CD4-positive, CD25-positive, alpha-beta regulatory T cell (primary cell): ENCODE measurements around the gene IFT52. TPM values are rescaled to one million over a fixed set of nuclear protein-coding genes. Genes with fewer than 3 reads are reported as not detected.

Experiments used
- ATAC-seq, 2 donors: fragments of 150-1000 bp; cut with Tn5 transposase; one replicate each; pipeline ENCODE4 v1.10.0; 2021; ENCODE audit warnings: low read depth in 2 of 2, moderate number of reproducible peaks in 2 of 2, moderate library complexity in 1 of 2
- DNase-seq, 3 donors: peaks; one replicate each; pipeline versions ENCODE4 v3.0.0 to v3.0.0-alpha.2; 2012 to 2022; ENCODE audit warnings: mixed read lengths in 1 of 3
- H3K27ac ChIP-seq: one replicate; pipeline ENCODE4 v1.7.0; 2013; ENCODE audit warnings: mild to moderate bottlenecking, low read length; ENCODE audit not compliant: insufficient read depth, poor library complexity, severe bottlenecking
- H3K27me3 ChIP-seq: one replicate; pipeline ENCODE4 v1.7.0; 2013; ENCODE audit warnings: low read length; ENCODE audit not compliant: control insufficient read depth, insufficient read depth
- H3K36me3 ChIP-seq: one replicate; pipeline ENCODE4 v1.7.0; 2013; ENCODE audit warnings: mild to moderate bottlenecking, low read length, moderate library complexity; ENCODE audit not compliant: control insufficient read depth, insufficient read depth
- H3K4me1 ChIP-seq: 2 replicates; pipeline ENCODE4 v1.7.0; 2013; ENCODE audit warnings: mild to moderate bottlenecking, low read length; ENCODE audit not compliant: insufficient read depth, control insufficient read depth, poor library complexity, severe bottlenecking
- H3K4me3 ChIP-seq: one replicate; pipeline ENCODE4 v1.7.0; 2013; ENCODE audit warnings: low read depth, mild to moderate bottlenecking, low read length, moderate library complexity
- H3K9me3 ChIP-seq, 2 experiments: 1 replicate in 1 of 2; 2 replicates in 1 of 2; pipeline ENCODE4 v1.7.0; 2013; ENCODE audit warnings: low read length in 2 of 2, mild to moderate bottlenecking in 1 of 2, moderate library complexity in 1 of 2; ENCODE audit not compliant: control insufficient read depth in 2 of 2
- H3K27ac Mint-ChIP-seq, 3 donors: one replicate each; pipeline ENCODE4 v1.8.0; 2020 to 2022; ENCODE audit warnings: mild to moderate bottlenecking in 3 of 3, mixed read lengths in 3 of 3, moderate library complexity in 2 of 3
- H3K27me3 Mint-ChIP-seq: one replicate; pipeline ENCODE4 v1.8.0; 2022; ENCODE audit warnings: mild to moderate bottlenecking, mixed read lengths
- H3K36me3 Mint-ChIP-seq: one replicate; pipeline ENCODE4 v1.8.0; 2020; ENCODE audit warnings: mixed read lengths
- H3K4me1 Mint-ChIP-seq, 4 donors: one replicate each; pipeline ENCODE4 v1.8.0; 2020 to 2022; ENCODE audit warnings: mixed read lengths in 4 of 4, mild to moderate bottlenecking in 1 of 4
- H3K4me3 Mint-ChIP-seq, 4 donors: one replicate each; pipeline ENCODE4 v1.8.0; 2020 to 2022; ENCODE audit warnings: mild to moderate bottlenecking in 4 of 4, mixed read lengths in 4 of 4, moderate library complexity in 3 of 4
- H3K9me3 Mint-ChIP-seq, 7 donors: one replicate each; pipeline ENCODE4 v1.8.0; 2020 to 2022; ENCODE audit warnings: mixed read lengths in 7 of 7, mild to moderate bottlenecking in 3 of 7, moderate library complexity in 2 of 7
- polyA plus RNA-seq, 4 donors: library from polyadenylated mRNA; unstranded; fragments of 300-500 nt; fragmentation: Illumina TruSeq; gene quantifications; one replicate each; pipeline ENCODE4 v1.2.3, GENCODE V29; 2021
- total RNA-seq: library from RNA; stranded (reverse); gene quantifications from one replicate; pipeline ENCODE4 v1.2.3, GENCODE V29; 2022

IFT52 gene
- total and polyA plus RNA-seq, 5 donors from 2014 or later, result 13.1 to 34.1 (median 27.8) TPM

DNA sequence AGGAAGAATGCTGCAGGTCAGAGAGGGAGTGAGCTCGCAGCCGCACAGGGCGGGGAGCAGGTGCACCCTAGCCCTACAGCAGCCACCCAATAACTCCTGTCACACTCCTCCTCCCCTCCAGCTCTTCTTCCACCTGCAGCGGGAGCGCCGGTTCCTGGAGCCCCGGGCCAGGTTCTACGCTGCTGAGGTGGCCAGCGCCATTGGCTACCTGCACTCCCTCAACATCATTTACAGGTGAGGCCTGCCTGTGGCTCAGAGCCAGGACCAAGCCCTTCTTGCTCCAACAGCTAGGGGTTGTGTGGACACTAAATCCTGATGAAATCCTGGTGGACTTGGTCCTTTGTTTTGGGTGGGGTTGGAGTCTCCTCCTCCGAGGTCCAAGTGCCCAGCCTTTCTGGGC lies 20.2 kb upstream of the IFT52 start:
- no peak for ATAC-seq
- no peak for DNase-seq

DNA sequence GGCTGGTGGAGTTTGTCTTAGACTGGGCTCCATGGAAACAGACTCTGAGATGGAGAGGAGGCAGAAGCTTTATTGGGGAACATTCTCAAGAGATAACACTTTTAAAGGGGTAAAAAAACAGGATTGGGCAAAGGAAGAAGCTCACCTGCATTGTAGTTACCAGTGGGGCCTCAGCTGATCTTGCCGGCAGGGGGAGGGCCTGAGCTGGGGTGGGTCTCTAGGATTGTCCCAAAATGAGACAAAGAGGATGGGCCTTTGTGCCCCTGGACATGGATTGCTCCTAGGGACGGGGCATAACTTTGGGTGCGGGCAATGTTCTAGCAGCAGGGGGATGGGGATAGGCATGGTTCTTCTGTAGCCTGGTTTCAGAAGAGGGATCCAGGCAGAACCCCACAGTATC lies 19.4 kb upstream of the IFT52 start:
- Histone ChIP-seq H3K9me3 (no peaks in the 10 kb centered on the region), H3K27me3 (no peaks in the 10 kb centered on the region), H3K27ac (no peak overlapping the region), H3K4me1 (no peaks in the 10 kb centered on the region), H3K4me3 (no peak overlapping the region), H3K36me3 (no peaks in the 10 kb centered on the region)
- H3K4me3 Mint-ChIP-seq, result no peak overlapping the region
- H3K4me1 Mint-ChIP-seq, result no peaks in the 10 kb centered on the region
- no peak for ATAC-seq
- no peak for DNase-seq
- H3K36me3 Mint-ChIP-seq, result no peaks in the 10 kb centered on the region
- no peaks in the 10 kb centered on the region for H3K27me3 Mint-ChIP-seq
- H3K9me3 Mint-ChIP-seq, result peaks cover 0 to 1% (median 0%) of the 10 kb centered on the region in 7 donors
- H3K27ac Mint-ChIP-seq, result no peak overlapping the region

More for the DNA sequence above, 20.2 kb upstream of the IFT52 start:
- H3K4me3 Mint-ChIP-seq, result no peak overlapping the region
- no peak overlapping the region for H3K27ac ChIP-seq
- no peak overlapping the region for H3K27ac Mint-ChIP-seq
- H3K4me3 ChIP-seq, result no peak overlapping the region
- H3K4me1 ChIP-seq, result no peaks in the 10 kb centered on the region
- H3K27me3 Mint-ChIP-seq, result no peaks in the 10 kb centered on the region
- H3K4me1 Mint-ChIP-seq, result no peaks in the 10 kb centered on the region
- H3K27me3 ChIP-seq, result no peaks in the 10 kb centered on the region
- no peaks in the 10 kb centered on the region for H3K9me3 Mint-ChIP-seq
- H3K36me3 Mint-ChIP-seq, result no peaks in the 10 kb centered on the region
- H3K9me3 ChIP-seq, result no peaks in the 10 kb centered on the region
- no peaks in the 10 kb centered on the region for H3K36me3 ChIP-seq

DNA sequence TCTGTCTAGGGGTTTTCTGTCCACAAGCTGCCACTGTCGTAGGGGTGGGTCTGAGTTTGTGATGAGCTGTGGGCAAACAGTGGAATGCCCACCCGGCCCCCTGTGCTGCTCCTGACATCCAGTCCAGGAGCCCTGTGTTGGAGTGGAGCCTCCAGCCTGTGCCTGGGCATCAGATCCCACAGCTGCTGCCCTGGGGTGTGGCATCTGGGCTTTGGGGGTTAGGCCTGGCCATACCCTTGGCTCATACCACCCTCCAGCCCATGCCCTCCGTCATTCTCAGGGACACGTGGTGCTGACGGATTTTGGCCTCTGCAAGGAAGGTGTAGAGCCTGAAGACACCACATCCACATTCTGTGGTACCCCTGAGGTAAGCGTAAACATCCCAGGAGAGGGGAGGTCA lies 19.0 kb upstream of the IFT52 start:
- Mint-ChIP-seq H3K4me3 (no peak overlapping the region), H3K9me3 (peaks cover 0 to 1% (median 0%) of the 10 kb centered on the region in 7 donors), H3K4me1 (no peaks in the 10 kb centered on the region), H3K27me3 (peaks cover under 1% of the 10 kb centered on the region), H3K27ac (no peak overlapping the region), H3K36me3 (no peaks in the 10 kb centered on the region)
- Histone ChIP-seq H3K9me3 (no peaks in the 10 kb centered on the region), H3K36me3 (no peaks in the 10 kb centered on the region), H3K4me3 (no peak overlapping the region), H3K4me1 (no peaks in the 10 kb centered on the region), H3K27me3 (no peaks in the 10 kb centered on the region), H3K27ac (no peak overlapping the region)
- ATAC-seq, result no peak
- no peak for DNase-seq

DNA sequence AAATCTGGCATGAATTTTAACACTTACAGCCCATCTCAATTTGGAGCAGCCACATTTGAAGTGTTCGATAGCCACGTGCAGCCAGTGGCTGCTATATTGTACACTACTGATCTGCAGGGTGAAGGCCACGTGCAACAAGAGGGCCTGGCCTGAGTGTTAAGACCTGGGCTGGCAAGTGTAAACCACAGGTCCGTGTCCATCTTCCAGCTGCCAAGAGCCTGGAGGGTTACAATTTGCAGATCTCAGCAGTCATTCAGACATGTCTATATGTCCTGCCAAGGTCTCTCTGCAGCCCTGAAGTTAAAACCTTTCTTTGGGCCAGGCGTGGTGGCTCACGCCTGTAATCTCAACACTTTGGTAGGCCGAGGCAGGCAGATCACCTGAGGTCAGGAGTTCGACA lies 17.8 kb upstream of the IFT52 start:
- H3K9me3 Mint-ChIP-seq, result peaks cover 0 to 1% (median 0%) of the 10 kb centered on the region in 7 donors
- H3K36me3 Mint-ChIP-seq, result no peaks in the 10 kb centered on the region
- H3K4me1 ChIP-seq, result no peaks in the 10 kb centered on the region
- no peaks in the 10 kb centered on the region for H3K36me3 ChIP-seq
- H3K27me3 Mint-ChIP-seq, result peaks cover 4% of the 10 kb centered on the region
- no peaks in the 10 kb centered on the region for H3K27me3 ChIP-seq
- H3K4me1 Mint-ChIP-seq, result no peaks in the 10 kb centered on the region
- H3K4me3 ChIP-seq, result no peak overlapping the region
- H3K9me3 ChIP-seq, result no peaks in the 10 kb centered on the region
- DNase-seq (no peak), ATAC-seq (no peak)
- H3K4me3 Mint-ChIP-seq, result no peak overlapping the region
- no peak overlapping the region for H3K27ac ChIP-seq
- no peak overlapping the region for H3K27ac Mint-ChIP-seq

DNA sequence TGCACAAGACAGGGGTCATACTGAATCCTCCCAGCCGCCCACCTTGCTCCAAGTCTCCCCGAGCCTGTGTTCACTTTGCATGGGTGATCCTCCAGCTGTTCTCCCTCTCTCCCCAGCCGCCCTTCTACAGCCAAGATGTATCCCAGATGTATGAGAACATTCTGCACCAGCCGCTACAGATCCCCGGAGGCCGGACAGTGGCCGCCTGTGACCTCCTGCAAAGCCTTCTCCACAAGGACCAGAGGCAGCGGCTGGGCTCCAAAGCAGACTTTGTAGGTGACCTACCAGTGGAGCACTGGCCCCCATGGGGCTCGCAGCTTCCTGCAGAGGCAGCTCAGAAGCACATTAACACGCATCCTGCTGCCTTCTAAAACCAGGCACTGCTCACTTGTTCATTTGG lies 14.6 kb upstream of the IFT52 start:
- Histone ChIP-seq H3K27ac (no peak overlapping the region), H3K4me3 (no peak overlapping the region), H3K4me1 (no peaks in the 10 kb centered on the region), H3K9me3 (no peaks in the 10 kb centered on the region), H3K36me3 (no peaks in the 10 kb centered on the region), H3K27me3 (no peaks in the 10 kb centered on the region)
- Mint-ChIP-seq H3K27me3 (peaks cover 4% of the 10 kb centered on the region), H3K9me3 (peaks cover 0 to 1% (median 0%) of the 10 kb centered on the region in 7 donors), H3K36me3 (no peaks in the 10 kb centered on the region), H3K4me1 (no peaks in the 10 kb centered on the region), H3K27ac (no peak overlapping the region), H3K4me3 (no peak overlapping the region)
- no peak for DNase-seq
- ATAC-seq, result no peak

DNA sequence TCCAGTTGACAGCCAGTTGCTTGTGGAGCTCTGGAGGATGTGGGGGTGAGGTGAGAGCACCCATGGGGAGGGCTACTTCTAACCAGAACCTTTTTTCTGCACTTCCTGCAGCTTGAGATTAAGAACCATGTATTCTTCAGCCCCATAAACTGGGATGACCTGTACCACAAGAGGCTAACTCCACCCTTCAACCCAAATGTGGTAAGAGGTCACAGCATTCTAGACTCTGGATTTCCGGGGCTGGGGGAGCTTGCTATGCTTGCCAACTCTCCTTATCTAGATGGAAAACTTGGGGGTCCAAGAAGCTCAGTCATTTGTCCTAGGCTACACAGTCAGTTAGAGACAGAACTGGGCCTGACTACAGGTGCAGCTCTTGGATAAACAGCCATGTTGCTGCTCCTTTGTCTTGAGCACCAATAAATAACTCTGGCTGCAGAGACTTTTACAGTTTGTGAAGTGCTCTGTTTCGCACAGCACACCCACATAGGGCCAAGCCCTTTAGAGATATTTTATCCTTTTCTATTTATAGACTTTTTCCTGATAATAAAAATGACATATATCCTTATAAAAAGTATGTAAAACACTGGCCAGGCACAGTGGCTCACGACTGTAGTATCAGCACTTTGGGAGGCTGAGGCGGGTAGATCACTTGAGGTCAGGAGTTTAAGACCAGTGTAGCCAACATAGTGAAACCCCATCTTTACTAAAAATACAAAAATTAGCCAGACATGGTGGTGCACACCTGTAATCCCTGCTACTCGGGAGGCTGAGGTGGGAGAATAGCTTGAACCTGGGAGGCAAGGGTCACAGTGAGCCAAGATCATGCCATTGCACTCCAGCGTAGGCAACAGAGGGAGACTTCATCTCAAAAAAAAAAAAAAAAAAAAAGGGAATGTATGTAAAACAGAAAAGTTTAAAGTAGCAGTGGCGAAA lies 10.6 kb upstream of the IFT52 start:
- no peak for ATAC-seq
- H3K27me3 Mint-ChIP-seq, result peaks cover 16% of the 10 kb centered on the region
- H3K27ac Mint-ChIP-seq, result peak overlapping the region in 1 of 3 donors; percentile 43

DNA sequence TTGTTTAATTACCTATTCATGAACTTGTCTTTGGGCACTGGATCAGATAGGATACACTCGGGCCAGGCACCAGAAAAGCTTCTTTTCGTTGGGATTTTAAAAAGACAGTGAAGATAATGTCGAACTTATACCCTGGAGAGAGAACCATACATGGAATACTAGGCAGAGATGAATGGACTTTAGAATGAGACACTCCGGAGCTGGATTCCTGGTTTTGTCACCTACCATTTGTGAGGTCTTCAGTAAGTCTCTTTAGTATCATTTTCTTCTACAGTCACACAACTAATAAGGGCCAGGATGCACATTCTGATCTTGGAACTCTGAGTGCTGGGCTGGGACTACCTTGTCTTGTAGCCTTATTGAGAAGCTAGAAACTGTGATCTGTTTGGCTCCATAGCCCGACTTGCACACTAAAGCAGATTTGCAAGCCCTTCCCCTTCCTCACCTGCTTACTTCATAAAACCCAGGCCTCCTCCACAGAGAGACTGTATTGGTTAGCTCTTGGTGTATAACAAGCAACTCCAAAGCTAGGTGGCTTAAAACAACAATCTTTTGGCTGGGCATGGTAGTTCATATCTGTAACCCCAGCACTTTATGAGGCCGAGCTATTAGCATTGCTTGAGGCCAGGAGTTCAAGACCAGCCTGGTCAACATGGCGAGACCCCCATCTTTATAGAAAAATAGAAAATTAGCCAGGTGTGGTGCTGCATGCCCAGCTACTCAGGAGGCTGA lies 7.4 kb upstream of the IFT52 start:
- no peak overlapping the region for H3K27ac ChIP-seq
- H3K27ac Mint-ChIP-seq, result no peak overlapping the region
- DNase-seq, result no peak

More for the DNA sequence above, 10.6 kb upstream of the IFT52 start:
- Histone ChIP-seq H3K4me3 (no peak overlapping the region), H3K4me1 (no peaks in the 10 kb centered on the region), H3K36me3 (no peaks in the 10 kb centered on the region), H3K27ac (no peak overlapping the region), H3K27me3 (no peaks in the 10 kb centered on the region), H3K9me3 (no peaks in the 10 kb centered on the region)
- no peaks in the 10 kb centered on the region for H3K4me1 Mint-ChIP-seq
- DNase-seq, result no peak
- H3K36me3 Mint-ChIP-seq, result no peaks in the 10 kb centered on the region
- no peak overlapping the region for H3K4me3 Mint-ChIP-seq
- peaks cover 0 to 2% (median 0%) of the 10 kb centered on the region in 7 donors for H3K9me3 Mint-ChIP-seq

More for the DNA sequence above, 7.4 kb upstream of the IFT52 start:
- no peaks in the 10 kb centered on the region for H3K4me1 ChIP-seq
- H3K4me1 Mint-ChIP-seq, result no peaks in the 10 kb centered on the region
- no peaks in the 10 kb centered on the region for H3K9me3 ChIP-seq
- H3K4me3 Mint-ChIP-seq, result no peak overlapping the region
- no peaks in the 10 kb centered on the region for H3K36me3 ChIP-seq
- H3K27me3 ChIP-seq, result no peaks in the 10 kb centered on the region
- no peak for ATAC-seq
- peaks cover 0 to 2% (median 0%) of the 10 kb centered on the region in 7 donors for H3K9me3 Mint-ChIP-seq
- H3K36me3 Mint-ChIP-seq, result no peaks in the 10 kb centered on the region
- peaks cover 18% of the 10 kb centered on the region for H3K27me3 Mint-ChIP-seq
- no peak overlapping the region for H3K4me3 ChIP-seq
